IPS-18a (cell line): ENCODE results near the gene CTRL.
A peak's percentile ranks its signal among the peaks of the same experiment; 100 is the strongest.

Source experiments
- H3K27ac ChIP-seq: one replicate; pipeline ENCODE4 v1.5.1; 2013; ENCODE audit warnings: low read length
- H3K27me3 ChIP-seq: one replicate; pipeline ENCODE4 v1.6.1; 2013; ENCODE audit warnings: mild to moderate bottlenecking, low read length; ENCODE audit not compliant: control insufficient read depth, insufficient read depth
- H3K36me3 ChIP-seq: one replicate; pipeline ENCODE4 v1.6.1; 2013; ENCODE audit warnings: low read depth, low read length; ENCODE audit not compliant: control insufficient read depth
- H3K4me1 ChIP-seq: one replicate; pipeline ENCODE4 v1.6.1; 2013; ENCODE audit warnings: low read depth, low read length; ENCODE audit not compliant: control insufficient read depth
- H3K4me3 ChIP-seq: one replicate; pipeline ENCODE4 v1.5.1; 2013; ENCODE audit warnings: low read length
- H3K9ac ChIP-seq: one replicate; pipeline ENCODE4 v1.6.1; 2013; ENCODE audit warnings: mild to moderate bottlenecking, low read length, moderate library complexity
- H3K9me3 ChIP-seq: one replicate; pipeline ENCODE4 v1.6.1; 2013; ENCODE audit warnings: low read depth, low read length; ENCODE audit not compliant: control insufficient read depth

The CTRL gene

DNA sequence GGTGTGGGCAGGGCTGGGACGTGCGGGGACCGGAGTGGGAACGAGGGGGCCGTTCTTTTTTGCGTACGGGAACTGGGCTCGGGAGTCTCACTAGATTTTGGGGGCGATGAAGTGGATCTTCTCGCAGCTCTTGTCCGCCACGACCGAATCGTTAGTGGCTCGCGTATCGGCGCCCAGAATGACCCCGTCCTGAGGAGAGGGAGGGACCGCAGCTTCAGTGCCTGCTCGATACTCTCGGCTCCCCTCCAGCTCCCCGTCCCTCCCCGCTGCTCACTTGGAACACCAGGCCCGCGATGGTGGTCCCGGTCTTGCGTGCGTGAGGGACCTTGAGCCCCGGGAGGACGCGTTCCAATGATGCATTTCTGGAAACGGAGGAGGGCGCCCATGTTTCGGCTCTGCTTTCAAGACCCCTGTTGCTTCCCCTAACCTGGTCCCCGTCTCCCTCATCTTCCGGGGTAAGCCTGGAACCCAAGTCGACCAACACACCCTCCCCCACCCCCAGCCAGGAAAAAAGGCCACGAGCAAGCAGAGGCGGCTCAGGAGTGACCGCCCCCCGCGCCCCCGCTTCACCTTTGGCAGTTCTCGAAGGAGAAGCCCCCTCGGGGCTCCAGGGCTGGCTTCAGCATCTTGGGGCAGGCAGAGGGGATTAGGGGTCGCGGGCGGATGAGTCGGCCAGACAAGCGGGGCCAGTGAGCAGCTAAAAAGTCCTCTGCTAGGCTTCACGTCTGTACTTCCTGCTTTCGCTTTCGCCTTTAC, 4.6 kb upstream of the CTRL start, which contains the start of gene PSMB10:
TSS of gene PSMB10 (minus strand) at position 727 of the 756 bp plus-strand sequence. CDS start at position 626, 101 bp downstream.
- peak within 1 kb of the TSS; percentile 79 for H3K9ac ChIP-seq
- no peaks in the 10 kb centered on the region for H3K27me3 ChIP-seq
- peak within 1 kb of the TSS; percentile 96 for H3K4me3 ChIP-seq
- no peaks in the 10 kb centered on the region for H3K4me1 ChIP-seq
- no peaks in the 10 kb centered on the region for H3K9me3 ChIP-seq
- H3K36me3 ChIP-seq: no peaks in the 10 kb centered on the region
- peak within 1 kb of the TSS; percentile 37 for H3K27ac ChIP-seq

GRCh38 chr16:67935402-67936123, 3.9 kb upstream of the CTRL start:
- H3K27ac ChIP-seq: peak overlapping the region; percentile 37
- H3K9me3 ChIP-seq: no peaks in the 10 kb centered on the region
- H3K36me3 ChIP-seq: no peaks in the 10 kb centered on the region
- no peaks in the 10 kb centered on the region for H3K4me1 ChIP-seq
- H3K9ac ChIP-seq: peak overlapping the region; percentile 79
- H3K27me3 ChIP-seq: no peaks in the 10 kb centered on the region
- H3K4me3 ChIP-seq: peak overlapping the region; percentile 96

- peak overlapping the region; percentile 22 for H3K27ac ChIP-seq
- no peaks in the 10 kb centered on the region for H3K36me3 ChIP-seq
- H3K9ac ChIP-seq: peak overlapping the region; percentile 69
- no peaks in the 10 kb centered on the region for H3K4me1 ChIP-seq
- H3K9me3 ChIP-seq: no peaks in the 10 kb centered on the region
- peak overlapping the region; percentile 96 for H3K4me3 ChIP-seq
- H3K27me3 ChIP-seq: no peaks in the 10 kb centered on the region
Observed at GRCh38 chr16:67935101-67935401, 3.4 kb upstream of the CTRL start.

- H3K27me3 ChIP-seq: no peaks in the 10 kb centered on the region
- H3K4me1 ChIP-seq: no peaks in the 10 kb centered on the region
- no peaks in the 10 kb centered on the region for H3K36me3 ChIP-seq
- H3K9me3 ChIP-seq: no peaks in the 10 kb centered on the region
- H3K27ac ChIP-seq: no peak overlapping the region
- peak overlapping the region; percentile 69 for H3K9ac ChIP-seq
- peak overlapping the region; percentile 96 for H3K4me3 ChIP-seq
Observed at GRCh38 chr16:67934306-67935100, 2.8 kb upstream of the CTRL start.

DNA sequence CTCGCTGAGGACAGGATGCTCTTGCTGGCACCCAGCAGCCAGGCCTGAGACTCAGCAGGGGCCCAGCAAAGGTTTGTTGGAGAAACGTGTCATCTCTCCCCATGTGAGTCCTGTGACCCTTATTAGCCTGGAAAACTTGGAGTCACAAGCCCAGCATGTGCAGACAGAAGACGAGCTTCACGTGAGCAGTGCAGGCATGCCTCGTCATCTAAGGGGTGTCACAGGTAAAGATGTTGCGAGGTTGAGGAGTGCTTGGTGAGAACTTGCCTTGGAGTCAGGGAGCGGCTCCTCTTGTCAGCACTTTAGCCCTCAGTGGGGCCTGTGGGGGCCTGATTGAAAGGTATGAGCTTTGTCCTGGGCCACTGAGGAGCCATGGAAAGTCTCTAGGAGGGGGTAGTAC, 2.1 kb upstream of the CTRL start:
- Histone ChIP-seq H3K4me3 (no peak overlapping the region), H3K36me3 (no peaks in the 10 kb centered on the region), H3K9me3 (no peaks in the 10 kb centered on the region), H3K27me3 (no peaks in the 10 kb centered on the region), H3K27ac (no peak overlapping the region), H3K4me1 (no peaks in the 10 kb centered on the region), H3K9ac (no peak overlapping the region)

DNA sequence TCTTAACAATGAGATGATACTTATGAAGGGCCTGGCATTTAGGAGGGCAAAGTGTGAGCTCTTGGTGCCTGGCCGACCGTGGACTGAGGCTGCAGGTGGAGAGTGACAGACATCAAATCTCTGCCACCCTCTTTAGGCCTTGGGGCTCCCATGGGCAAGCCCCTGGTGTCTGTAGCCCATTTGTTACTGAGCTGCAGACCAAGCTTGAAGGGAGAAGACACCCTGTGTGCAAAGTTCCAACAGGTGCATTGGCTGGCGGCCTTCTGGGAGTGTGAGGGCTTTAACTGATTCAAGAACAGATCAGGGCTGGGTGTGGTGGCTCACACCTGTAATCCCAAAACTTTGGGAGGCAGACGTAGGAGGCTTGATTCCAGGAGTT, 789 bp upstream of the CTRL start:
- Histone ChIP-seq H3K9me3 (no peaks in the 10 kb centered on the region), H3K4me1 (no peaks in the 10 kb centered on the region), H3K27me3 (no peaks in the 10 kb centered on the region), H3K27ac (no peak overlapping the region), H3K4me3 (no peak overlapping the region), H3K36me3 (no peaks in the 10 kb centered on the region), H3K9ac (no peak overlapping the region)

GRCh38 chr16:67930678-67931211, 917 bp downstream of the CTRL start:
- H3K9ac ChIP-seq: no peak overlapping the region
- no peaks in the 10 kb centered on the region for H3K9me3 ChIP-seq
- no peak overlapping the region for H3K27ac ChIP-seq
- no peaks in the 10 kb centered on the region for H3K27me3 ChIP-seq
- H3K36me3 ChIP-seq: no peaks in the 10 kb centered on the region
- H3K4me3 ChIP-seq: no peak overlapping the region
- H3K4me1 ChIP-seq: no peaks in the 10 kb centered on the region

GRCh38 chr16:67930191-67930590, 1.5 kb downstream of the CTRL start:
- no peak overlapping the region for H3K27ac ChIP-seq
- no peak overlapping the region for H3K9ac ChIP-seq
- no peaks in the 10 kb centered on the region for H3K27me3 ChIP-seq
- no peaks in the 10 kb centered on the region for H3K9me3 ChIP-seq
- H3K4me3 ChIP-seq: no peak overlapping the region
- no peaks in the 10 kb centered on the region for H3K4me1 ChIP-seq
- no peaks in the 10 kb centered on the region for H3K36me3 ChIP-seq

DNA sequence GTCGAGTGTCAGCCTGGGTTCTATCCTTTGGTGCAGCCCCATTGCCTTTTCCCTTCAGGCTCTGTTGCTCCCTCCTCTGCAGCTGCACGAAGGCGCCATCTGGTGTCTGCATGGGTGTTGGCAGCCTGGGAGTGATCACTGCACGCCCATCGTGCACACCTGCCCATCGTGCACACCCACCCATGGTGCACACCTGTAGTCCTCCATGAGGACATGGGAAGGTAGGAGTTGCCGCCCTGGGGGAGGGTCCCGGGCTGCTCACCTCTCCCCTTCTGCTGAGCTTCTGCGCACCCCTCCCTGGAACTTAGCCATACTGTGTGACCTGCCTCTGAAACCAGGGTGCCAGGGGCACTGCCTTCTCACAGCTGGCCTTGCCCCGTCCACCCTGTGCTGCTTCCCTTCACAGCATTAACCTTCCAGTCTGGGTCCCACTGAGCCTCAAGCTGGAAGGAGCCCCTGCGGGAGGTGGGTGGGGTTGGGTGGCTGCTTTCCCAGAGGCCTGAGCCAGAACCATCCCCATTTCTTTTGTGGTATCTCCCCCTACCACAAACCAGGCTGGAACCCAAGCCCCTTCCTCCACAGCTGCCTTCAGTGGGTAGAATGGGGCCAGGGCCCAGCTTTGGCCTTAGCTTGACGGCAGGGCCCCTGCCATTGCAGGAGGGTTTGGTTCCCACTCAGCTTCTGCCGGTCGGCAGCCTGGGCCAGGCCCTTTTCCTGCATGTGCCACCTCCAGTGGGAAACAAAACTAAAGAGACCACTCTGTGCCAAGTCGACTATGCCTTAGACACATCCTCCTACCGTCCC, 2.9 kb downstream of the CTRL start:
- no peak overlapping the region for H3K9ac ChIP-seq
- no peaks in the 10 kb centered on the region for H3K4me1 ChIP-seq
- H3K4me3 ChIP-seq: no peak overlapping the region
- H3K9me3 ChIP-seq: no peaks in the 10 kb centered on the region
- H3K36me3 ChIP-seq: no peaks in the 10 kb centered on the region
- no peak overlapping the region for H3K27ac ChIP-seq
- H3K27me3 ChIP-seq: no peaks in the 10 kb centered on the region

DNA sequence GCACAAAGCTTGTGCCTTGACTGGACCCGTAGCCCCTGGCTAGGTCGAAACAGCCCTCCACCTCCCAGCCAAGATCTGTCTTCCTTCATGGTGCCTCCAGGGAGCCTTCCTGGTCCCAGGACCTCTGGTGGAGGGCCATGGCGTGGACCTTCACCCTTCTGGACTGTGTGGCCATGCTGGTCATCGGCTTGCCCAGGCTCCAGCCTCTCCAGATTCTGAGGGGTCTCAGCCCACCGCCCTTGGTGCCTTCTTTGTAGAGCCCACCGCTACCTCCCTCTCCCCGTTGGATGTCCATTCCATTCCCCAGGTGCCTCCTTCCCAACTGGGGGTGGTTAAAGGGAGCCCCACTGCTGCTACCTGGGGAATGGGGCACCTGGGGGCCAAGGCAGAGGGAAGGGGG, 3.5 kb downstream of the CTRL start:
- Histone ChIP-seq H3K4me3 (no peak overlapping the region), H3K4me1 (no peaks in the 10 kb centered on the region), H3K27ac (no peak overlapping the region), H3K27me3 (no peaks in the 10 kb centered on the region), H3K36me3 (no peaks in the 10 kb centered on the region), H3K9me3 (no peaks in the 10 kb centered on the region), H3K9ac (no peak overlapping the region)
